Measurements from ENCODE around the gene CD53. TPM values are rescaled to one million over a fixed set of nuclear protein-coding genes. Genes with fewer than 3 reads are reported as not detected.

Gene CD53
- total RNA-seq, 6 donors from 2014 or later: 80.7 to 181 (median 129) TPM

GRCh38 chr1:110879758-110880606 lies 7.0 kb downstream of the CD53 start:
- DNase-seq (peak in 1 of 2 donors; percentile 63), ATAC-seq (ENCODE audit: low FRiP score in 2 of 2) (peak; percentile 79 to 88)
- peaks cover 0 to 5% (median 0%) of the 10 kb centered on the region in 4 donors for H3K4me1 ChIP-seq
- H3K27me3 ChIP-seq: no peaks in the 10 kb centered on the region
- peak overlapping the region; percentile 55 to 72 (median 62) for H3K27ac ChIP-seq
- 34 to 55% methylated on average over 7 of the region's 7 CpGs for WGBS, 2 donors
- H3K36me3 ChIP-seq: no peaks in the 10 kb centered on the region
- no peaks in the 10 kb centered on the region for H3K9me3 ChIP-seq
- TF ChIP-seq CTCF (IDR thresholded peaks at IDR 0.05): no peak
- peak in 1 of 4 donors; percentile 36 for TF ChIP-seq POLR2A (IDR thresholded peaks at IDR 0.05)
- peak in 1 of 2 donors; percentile 71 for TF ChIP-seq POLR2AphosphoS5 (IDR thresholded peaks at IDR 0.05)
- TF ChIP-seq EP300 (IDR thresholded peaks at IDR 0.05): peak in 1 of 4 donors; percentile 26
- no peak overlapping the region for H3K4me3 ChIP-seq

- Histone ChIP-seq H3K27ac (peak overlapping the region in 3 of 4 donors; percentile 55 to 62 (median 57)), H3K9me3 (no peaks in the 10 kb centered on the region), H3K36me3 (no peaks in the 10 kb centered on the region), H3K27me3 (no peaks in the 10 kb centered on the region), H3K4me3 (no peak overlapping the region), H3K4me1 (peaks cover 0 to 5% (median 0%) of the 10 kb centered on the region in 4 donors)
- TF ChIP-seq POLR2AphosphoS5 (IDR thresholded peaks at IDR 0.05) (no peak), EP300 (IDR thresholded peaks at IDR 0.05) (no peak)
- ATAC-seq (ENCODE audit: low FRiP score in 2 of 2) (no peak), DNase-seq (no peak)
- 33 to 42% methylated on average over 2 of the region's 2 CpGs for WGBS, 2 donors
Observed at GRCh38 chr1:110880708-110881374, 7.9 kb downstream of the CD53 start.

- Histone ChIP-seq H3K4me3 (no peak overlapping the region), H3K27ac (no peak overlapping the region), H3K4me1 (no peaks in the 10 kb centered on the region), H3K9me3 (no peaks in the 10 kb centered on the region), H3K36me3 (no peaks in the 10 kb centered on the region), H3K27me3 (no peaks in the 10 kb centered on the region)
- no peak for ATAC-seq (ENCODE audit: low FRiP score in 2 of 2)
- no peak for TF ChIP-seq POLR2AphosphoS5 (IDR thresholded peaks at IDR 0.05)
- TF ChIP-seq EP300 (IDR thresholded peaks at IDR 0.05): no peak
- DNase-seq: no peak
- 67 to 82% methylated on average over 6 of the region's 6 CpGs for WGBS, 2 donors
Observed at GRCh38 chr1:110888049-110888448, 15.1 kb downstream of the CD53 start.

- TF ChIP-seq POLR2A (IDR thresholded peaks at IDR 0.05) (no peak), EP300 (IDR thresholded peaks at IDR 0.05) (no peak), CTCF (IDR thresholded peaks at IDR 0.05) (no peak), POLR2AphosphoS5 (IDR thresholded peaks at IDR 0.05) (no peak)
- H3K4me3 ChIP-seq: no peak overlapping the region
- H3K36me3 ChIP-seq: no peaks in the 10 kb centered on the region
- DNase-seq (no peak), ATAC-seq (ENCODE audit: low FRiP score in 2 of 2) (no peak)
- no peaks in the 10 kb centered on the region for H3K4me1 ChIP-seq
- no peaks in the 10 kb centered on the region for H3K27me3 ChIP-seq
- H3K27ac ChIP-seq: no peak overlapping the region
- no peaks in the 10 kb centered on the region for H3K9me3 ChIP-seq
Observed at GRCh38 chr1:110888641-110889040, 15.7 kb downstream of the CD53 start.

- no peaks in the 10 kb centered on the region for H3K27me3 ChIP-seq
- DNase-seq (no peak), ATAC-seq (ENCODE audit: low FRiP score in 2 of 2) (no peak)
- H3K9me3 ChIP-seq: no peaks in the 10 kb centered on the region
- WGBS, 2 donors: 80 to 89% methylated on average over 3 of the region's 3 CpGs
- H3K4me1 ChIP-seq: no peaks in the 10 kb centered on the region
- peaks cover 0 to 3% (median 0%) of the 10 kb centered on the region in 4 donors for H3K36me3 ChIP-seq
- H3K4me3 ChIP-seq: no peak overlapping the region
- H3K27ac ChIP-seq: no peak overlapping the region
- TF ChIP-seq CTCF (IDR thresholded peaks at IDR 0.05): no peak
- TF ChIP-seq POLR2AphosphoS5 (IDR thresholded peaks at IDR 0.05): no peak
- TF ChIP-seq EP300 (IDR thresholded peaks at IDR 0.05): no peak
- TF ChIP-seq POLR2A (IDR thresholded peaks at IDR 0.05): no peak
Observed at GRCh38 chr1:110890474-110891196, 17.7 kb downstream of the CD53 start.
